Measurements from ENCODE around the gene HES6.
"Not testable (repeated sequence)": the region's sequence is repeated elsewhere in the genome, so short reads cannot be mapped to it uniquely, and the experiment has no call there.

Gene HES6

DNA sequence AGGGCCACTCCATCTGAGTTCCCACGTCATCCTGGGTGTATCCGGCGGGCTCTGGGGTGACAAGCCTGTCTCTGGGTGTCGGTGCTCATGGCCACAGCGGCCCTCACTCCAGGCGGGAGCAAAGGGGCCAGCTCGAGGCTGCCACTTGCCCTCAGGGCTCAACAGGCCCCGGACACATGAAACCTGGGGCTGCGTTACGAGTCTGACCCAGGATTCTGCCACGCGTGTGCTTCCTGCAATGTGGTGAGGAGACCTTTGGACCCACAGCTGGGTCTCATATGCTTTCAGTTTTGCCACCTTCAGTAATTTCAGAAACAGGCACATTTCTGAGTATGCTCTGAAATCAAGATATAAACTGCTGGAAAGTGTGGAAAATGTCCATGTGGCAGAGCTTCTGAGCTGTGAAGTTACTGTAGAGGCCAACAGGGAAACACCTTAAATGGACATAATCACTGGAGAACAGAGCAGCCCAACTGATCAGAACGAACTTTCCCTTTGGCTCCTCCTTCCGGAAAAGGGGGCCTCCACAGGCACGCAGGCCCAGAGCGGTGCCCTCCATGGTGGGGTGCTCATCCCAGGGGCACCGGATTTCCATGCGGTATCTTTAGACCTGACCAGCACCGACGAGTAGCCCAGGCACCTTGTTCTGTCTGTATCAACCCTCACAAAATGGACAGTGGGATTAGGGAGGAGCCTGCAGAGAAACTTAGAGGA, 34.5 kb upstream of the HES6 start:
- DNase-seq (ENCODE audit: low read depth in 2 of 2, low spot score in 1 of 2), result no peak

DNA sequence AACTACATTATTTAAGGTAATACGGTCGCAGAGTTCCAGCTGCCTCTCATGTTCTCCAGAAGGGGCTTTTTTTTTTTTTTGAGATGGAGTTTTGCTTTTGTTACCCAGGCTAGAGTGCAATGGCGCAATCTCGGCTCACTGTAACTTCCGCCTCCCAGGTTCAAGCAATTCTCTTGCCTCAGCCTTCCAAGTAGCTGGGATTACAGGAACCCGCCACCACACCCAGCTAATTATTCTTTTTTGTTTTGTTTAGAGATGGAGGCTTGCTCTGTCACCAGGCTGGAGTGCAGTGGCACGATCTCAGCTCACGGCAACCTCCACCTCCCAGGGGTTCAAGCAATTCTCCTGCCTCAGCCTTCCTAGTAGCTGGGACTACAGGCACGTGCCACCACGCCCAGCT, 33.6 kb upstream of the HES6 start:
- DNase-seq (ENCODE audit: low read depth in 2 of 2, low spot score in 1 of 2), result not testable (repeated sequence)

DNA sequence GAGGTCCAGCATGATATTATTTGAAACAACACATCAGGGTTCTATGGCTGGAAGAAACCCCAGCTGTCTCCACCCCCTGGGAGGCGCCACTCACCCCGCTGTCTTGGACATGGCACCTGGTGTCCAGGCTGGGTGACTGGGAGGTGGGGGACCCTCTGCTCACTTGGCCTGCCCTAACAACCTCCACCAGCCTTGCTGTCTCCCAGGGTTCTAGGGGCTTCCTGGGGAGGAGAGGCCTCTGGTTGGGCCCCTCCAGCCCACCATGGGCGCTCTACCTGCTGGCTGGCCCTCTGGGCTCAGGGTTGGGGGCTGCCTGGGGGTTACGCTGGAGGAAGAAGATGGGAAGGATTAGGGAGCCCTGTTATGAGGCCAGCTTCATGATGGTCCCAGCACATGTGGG, 32.3 kb upstream of the HES6 start:
- DNase-seq (ENCODE audit: low read depth in 2 of 2, low spot score in 1 of 2), result no peak

DNA sequence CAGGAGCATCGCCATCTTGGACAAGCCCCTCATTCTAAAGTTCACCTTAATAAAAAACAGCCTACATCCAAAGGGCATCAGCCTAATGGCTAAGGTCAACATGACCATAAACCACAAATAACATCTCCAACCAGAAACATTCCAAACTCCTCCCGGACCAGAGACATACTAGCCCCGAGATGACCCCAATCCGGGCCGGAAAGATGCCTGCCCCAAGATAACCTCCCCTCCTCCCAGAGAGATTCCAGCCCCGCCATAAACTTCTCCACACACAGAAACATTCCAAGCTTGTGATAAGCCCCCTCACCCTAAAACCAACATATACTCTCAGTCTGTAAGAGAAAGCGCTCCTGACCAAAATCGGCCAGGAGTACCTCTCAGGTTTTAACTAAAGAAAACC, 31.8 kb upstream of the HES6 start:
- not testable (repeated sequence) for DNase-seq (ENCODE audit: low read depth in 2 of 2, low spot score in 1 of 2)

DNA sequence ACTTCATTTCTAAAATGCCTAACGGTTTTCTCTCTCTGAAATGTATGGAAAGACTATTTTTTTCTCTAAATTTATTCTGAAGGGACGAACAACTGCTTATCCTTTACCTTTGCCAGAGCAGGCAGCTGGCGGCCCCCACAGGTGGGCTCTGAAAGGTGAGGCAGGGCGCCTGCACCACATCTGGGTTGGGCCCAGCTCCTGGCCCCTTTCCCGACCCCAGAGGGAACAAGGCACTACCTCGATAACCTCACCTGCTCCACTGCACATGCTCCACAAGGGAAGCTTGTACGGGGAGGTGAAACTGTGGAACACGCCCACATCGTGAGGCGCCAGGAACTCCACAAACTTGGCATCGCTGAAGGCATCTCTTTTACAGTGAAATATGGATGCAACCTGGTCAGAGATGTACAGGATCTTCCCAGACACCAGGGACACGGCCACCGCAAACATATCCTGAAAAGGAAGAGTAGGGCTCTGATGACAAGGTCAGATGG, 31.3 kb upstream of the HES6 start:
- no peak for DNase-seq (ENCODE audit: low read depth in 2 of 2, low spot score in 1 of 2)

DNA sequence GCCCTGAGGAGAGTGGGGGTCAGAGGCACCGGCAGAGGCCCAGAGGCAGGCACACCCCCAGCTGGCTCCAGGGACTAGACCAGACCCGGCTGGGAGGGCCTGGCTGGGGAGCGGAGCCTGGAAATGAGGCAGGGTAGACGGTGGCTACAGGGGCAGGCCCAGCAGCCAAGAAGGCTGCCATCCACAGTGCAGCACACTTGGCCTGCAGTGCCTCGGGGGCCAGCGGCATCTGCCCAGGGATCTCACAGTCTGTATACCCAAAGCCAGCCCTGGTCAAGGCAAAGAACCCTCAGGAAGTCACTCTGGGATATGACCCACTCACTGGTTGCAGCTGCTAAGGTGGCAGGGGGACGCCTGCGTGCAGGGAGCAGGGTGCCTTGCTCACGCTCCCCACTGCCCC, 30.8 kb upstream of the HES6 start:
- no peak for DNase-seq (ENCODE audit: low read depth in 2 of 2, low spot score in 1 of 2)

DNA sequence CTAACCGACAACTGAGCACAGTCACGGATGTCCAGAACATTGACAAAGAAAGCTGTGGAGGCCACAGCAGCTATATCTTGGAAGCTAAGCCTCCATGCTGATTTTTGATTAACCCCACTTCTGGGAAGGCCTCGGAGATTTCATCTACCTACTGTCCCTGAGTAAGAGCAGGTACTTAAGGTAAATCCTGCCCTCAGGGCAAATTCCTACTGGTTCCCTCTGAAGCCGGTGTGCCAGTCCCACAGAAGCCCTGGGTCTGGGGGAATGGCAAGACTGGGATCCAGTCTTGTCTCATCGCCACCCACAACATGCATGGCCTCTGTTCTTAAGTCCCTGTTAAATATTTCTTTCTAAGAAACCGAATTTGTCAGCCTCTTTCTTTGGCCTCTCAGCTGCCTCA, 29.9 kb upstream of the HES6 start:
- no peak for DNase-seq (ENCODE audit: low read depth in 2 of 2, low spot score in 1 of 2)

DNA sequence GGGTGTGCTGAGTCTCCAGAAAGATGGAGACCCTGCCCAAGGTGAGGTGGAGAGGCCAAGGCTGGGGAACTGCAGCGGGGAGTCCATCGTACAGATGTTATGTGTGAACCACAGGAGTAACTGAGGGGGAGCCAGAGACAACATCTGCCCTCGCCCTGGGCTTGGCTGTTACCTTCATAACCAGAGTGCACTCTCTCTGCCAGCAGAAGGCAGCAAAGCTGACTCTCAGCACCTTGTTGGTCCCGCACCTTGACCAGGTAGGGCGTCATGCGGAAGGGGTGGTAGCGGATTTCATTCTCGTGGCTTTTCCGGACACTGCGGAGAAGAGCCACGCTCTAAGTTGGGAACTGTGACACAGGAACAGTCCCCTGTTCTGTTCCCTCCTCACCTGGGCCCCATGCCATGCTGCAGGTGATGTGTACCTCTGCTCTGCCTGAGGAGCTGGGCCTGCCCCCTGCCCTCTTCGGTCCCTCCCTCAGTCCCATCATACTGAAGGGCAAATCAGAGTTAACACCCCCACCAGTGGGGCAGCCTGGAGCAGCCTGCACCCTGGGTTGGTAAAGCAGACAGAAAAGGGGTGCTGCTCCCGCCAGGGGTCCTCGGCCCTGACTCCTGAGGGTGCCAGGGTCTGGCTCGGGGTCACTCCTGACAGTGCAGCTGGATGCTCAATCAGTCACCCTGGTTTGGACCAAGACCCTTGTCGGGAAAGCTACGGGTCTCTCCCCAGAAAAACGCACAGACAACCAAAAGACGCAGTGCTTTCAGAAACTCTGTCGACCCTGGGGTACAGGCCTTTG, 28.2 kb upstream of the HES6 start:
- DNase-seq (ENCODE audit: low read depth in 2 of 2, low spot score in 1 of 2), result no peak

DNA sequence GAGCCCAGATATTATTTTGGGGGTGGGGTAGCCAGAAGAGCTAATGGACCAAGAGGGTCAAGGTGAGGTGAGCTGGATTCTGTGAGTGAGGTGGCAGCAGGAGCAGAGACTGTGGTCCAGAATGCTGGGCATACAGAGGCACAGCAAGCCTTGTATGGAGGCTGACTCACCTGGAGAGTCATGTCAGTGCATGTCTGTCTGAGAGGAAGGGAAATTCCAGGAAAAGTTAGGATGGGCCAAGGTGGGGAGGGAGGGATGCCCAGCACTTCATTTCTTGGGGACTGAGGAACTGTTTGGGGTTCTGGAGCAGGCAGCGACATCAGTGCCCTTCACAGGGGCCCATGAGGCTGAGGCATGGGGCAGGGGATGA, 27.5 kb upstream of the HES6 start:
- DNase-seq (ENCODE audit: low read depth in 2 of 2, low spot score in 1 of 2), result no peak

DNA sequence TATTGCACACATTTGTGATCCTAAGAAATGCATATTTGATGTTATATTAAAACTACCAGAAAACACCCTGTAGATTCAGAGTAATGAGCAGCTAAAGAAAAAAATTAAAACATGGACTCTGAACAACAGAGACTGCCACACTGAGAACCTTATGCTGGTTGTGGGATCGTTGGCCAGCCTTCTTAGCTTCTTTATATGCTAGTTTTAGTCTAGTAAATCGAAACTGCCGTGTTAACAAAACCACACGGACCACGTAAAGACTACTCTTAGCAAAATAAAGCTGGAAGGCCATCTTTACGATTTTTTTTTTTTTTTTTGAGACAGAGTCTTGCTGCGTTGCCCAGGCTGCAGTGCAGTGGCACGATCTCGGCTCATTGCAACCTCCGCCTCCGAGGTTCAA, 25.8 kb upstream of the HES6 start:
- no peak for DNase-seq (ENCODE audit: low read depth in 2 of 2, low spot score in 1 of 2)

DNA sequence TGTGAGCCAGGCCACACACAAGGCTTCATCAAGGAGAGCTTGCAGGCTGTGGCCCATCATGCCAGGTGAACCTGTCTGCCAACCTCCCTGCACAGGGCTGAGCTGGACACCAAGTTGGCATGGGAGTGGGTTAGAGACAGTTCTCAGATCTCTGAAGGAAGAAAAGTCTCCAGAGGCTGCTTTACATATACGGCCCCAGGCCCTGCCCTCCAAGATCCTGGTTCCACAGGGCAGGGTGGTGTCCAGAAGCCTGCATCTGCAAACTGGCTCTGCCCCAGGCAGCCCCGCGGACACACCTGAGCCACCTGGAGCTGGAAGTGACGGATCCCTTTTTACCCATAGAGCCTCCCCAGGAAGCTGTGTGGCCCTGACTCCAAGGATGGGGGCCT, 24.2 kb upstream of the HES6 start:
- DNase-seq (ENCODE audit: low read depth in 2 of 2, low spot score in 1 of 2), result no peak

DNA sequence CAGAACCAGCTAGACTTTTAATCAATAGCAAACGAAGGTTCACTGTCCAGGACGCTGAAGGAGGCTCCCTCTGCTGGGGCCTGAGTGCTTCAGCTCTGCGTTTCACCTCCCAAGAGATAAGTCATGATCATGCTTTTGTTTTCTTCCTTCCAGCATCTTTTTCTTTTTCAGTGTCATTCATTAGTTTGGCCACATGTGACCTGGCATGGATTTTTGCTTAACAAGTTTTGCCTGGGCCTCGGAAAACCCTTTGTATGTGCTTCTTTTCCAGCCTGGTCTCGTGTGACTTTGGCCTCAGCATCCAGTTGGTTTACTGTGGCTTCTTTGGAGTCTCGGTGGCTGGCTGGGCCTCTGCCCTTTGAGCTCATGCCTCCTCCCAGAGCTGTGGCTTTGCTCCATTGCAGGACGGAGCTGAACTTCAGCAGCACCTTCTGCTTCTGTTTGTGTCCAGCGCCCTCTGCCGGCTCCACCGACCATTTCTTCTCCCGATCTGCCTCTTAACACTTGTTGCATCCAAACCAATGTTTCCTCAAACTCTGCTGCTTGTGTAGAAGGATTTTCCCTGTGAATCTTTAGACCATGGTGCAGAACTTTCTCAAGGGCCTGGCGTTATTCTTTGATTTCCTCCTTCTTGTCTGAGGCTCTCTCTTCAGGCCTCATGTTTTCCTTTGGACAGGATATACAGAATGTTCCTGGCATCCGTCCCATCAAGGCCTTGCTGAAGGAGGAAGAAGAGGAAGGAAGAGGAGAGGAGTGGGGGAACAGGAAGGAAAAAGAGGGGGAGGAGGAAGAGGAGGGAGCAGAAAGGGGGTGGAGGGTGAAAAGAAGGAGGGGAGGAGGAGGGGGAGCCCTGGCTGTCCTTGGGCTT, 23.6 kb upstream of the HES6 start:
- peak in 1 of 2 donors; percentile 40 for DNase-seq (ENCODE audit: low read depth in 2 of 2, low spot score in 1 of 2)

DNA sequence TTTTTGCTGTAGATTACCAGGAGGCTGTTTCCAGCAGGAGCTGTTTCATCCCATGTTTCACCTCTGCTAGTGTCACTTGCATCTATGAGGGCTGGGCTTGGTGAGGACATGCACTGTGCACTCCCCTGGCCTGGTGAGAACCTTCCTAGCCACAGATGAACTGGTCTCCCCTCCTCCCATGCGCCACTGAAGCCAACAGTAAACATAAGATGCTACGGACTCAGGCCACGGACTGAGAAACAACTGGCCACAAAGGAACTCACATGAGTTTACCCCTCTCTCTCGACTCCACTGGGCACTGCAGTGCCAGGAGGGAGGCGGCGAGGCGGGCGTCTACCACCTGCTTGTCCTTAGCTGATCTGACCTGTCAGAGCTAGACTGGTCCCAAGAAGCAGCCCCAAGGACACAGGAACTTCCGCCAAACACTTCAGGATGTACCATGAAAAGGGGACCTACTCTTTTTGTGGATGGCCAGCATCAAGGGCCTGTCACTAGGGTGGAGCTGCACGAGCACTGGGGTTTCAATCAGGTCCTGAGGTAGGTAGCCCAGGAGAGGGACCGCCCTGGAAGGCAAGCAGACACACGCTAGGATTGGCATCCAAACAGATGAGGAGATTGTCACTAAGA, 22.8 kb upstream of the HES6 start:
- DNase-seq (ENCODE audit: low read depth in 2 of 2, low spot score in 1 of 2), result no peak

DNA sequence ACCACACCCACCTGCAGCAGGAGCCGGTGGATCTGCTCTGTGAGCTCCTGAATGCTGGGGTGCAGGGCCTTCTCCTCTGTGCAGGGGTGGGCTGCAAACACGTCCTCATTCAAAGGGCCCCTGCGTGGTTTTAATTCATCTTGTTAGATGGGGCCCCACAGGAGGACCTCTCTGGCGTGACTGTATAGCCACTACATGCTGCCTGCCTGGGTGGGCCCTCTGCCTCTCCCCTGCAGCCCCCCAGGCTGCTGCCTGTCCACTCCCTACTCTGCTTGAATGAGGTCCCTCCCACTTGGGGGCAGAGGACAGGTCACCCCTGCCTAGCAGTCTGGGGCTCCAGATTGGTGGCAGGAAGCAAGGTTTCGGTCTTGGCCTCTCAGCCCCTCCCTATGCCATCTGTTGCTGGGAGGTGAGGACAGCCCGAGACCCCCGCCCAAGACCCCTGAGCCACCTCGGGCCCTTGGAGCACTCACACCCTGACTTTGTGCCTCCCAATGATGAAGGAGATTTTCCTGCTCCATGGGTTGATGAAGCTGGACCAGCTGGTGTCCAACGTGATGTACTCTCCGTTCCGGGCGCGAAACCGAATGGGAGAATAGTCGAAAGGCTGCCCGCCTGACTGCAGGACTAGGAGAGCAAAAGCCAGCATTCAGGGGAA, 22.0 kb upstream of the HES6 start:
- no peak for DNase-seq (ENCODE audit: low read depth in 2 of 2, low spot score in 1 of 2)

DNA sequence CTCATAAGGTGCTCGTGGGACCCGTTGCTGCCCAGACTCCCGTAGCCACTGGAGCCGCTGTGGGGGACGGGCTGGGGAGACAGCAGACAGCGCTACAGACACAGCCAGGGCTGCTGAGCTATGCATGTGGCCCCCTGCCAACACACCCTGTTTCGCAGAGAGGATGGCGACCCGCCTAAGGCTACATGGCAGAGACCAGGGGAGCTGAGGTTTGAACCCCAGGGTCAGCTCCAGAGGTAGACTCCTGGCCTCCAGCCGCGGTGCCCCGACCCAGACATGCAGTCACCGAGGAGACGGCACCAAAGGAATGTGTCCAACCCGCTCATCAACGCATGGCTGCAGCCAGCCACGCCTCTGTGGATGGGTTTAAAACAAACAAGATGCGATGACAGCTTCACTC, 21.0 kb upstream of the HES6 start:
- DNase-seq (ENCODE audit: low read depth in 2 of 2, low spot score in 1 of 2), result no peak

DNA sequence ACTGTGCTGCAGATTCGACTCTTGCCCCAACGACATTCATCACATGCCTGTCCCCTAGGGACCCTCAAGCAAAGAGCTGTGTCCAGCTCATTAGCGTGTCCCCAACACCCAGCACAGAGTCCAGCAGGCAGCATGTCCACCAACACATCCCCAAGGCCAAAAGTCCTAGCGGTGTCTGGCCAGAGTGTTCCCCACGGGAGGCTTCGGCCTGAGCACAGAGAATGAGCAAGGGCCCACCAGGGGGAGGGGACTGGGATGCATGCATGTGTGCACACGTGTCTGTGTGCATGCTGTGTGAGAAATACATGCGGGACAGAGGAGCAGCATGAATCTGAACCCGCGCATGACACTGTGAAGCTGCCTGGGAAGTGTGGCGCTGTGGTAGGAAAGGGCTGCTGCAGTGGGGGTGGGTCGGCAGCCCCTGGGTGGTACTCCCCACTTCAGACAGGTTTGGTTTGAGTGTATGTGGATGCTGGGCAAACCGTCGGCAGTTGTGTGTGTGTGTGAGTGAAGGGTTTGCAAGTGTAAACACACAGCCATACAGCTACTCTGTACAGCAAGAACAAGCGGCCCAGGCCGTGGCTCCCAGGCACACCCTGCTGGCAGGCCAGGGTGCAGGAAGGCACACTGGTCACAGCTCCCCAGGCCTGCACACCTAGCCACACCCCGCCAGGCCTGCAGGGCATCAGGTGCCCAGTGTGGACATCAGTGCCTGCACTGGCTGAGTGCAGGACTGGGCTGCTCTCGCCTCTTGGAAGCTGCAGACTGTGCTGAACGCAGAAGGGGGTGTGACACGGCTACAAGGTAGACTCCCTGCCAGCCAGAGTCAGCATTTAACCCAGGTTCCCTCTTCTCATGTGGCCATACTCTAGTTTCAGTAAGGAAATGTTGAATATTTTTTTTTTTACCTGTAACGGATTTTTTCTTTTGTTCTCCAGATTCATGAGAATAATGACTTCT, 19.5 kb upstream of the HES6 start:
- DNase-seq (ENCODE audit: low read depth in 2 of 2, low spot score in 1 of 2), result no peak

DNA sequence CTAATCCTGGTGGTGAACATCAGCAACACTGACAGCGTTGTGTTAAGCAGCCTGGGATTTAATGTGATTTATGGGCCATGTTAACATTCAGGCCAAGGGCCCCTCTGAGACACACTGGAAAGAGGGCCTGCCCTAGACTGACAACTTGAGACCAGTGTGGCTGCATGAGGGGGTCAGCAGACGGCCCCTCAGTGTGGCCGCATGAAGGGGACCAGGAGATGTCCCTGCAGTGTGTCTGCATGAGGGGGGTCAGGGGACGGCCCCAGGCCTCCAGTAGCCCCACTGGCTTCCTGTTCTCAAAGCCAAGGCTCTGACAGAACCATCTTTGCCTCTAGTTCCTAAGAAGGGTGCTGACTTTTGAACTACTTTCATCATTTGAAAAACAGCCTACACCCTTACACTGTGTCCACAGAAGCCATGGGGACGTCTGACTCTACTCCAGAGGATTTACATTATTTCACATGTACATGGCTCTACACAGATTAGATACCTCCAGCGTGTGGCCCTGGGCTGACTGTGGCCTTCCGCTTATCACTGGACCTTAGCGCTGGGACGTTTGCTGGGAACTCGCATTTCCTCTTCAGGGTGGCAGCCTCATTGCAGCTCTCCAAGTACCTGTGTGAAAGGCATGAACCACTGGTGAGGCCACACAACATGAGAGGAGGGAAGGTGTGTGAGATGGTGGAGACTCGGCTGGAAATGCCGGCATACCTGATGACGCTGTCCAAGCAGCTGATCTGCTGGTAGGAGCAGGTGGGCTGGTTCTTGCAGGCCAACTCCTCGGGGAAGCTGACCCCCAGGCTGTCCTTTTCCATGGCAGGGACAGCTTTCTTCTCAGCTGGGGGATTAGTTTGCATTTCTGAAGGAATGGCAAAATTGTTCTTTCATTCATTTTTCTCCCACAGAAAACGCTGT, 18.2 kb upstream of the HES6 start:
- no peak for DNase-seq (ENCODE audit: low read depth in 2 of 2, low spot score in 1 of 2)

DNA sequence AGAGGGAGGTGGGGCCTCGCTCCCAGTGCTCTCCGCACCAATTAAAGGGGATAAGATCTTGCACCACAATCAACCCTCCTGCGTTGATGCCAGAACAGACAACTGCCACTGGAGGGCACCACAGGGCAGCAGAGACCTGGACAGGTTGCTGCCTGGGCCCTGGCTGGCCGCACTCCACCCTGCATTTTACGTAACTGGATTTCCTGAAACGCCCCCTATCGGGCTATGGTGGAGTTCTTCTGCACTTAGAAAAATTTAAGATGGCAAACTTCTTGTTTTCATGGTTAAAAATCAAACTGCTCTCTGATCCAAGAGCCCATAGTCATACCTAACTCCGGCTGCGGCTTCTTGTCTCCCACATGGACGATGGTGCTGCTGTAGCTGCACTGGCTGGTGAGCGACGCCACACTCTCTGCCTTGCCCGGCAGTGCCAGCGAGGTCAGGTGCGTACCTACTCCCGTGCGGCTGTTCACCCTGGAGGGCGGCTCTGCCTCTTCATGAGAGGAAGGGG, 16.8 kb upstream of the HES6 start:
- peak; percentile 24 to 45 for DNase-seq (ENCODE audit: low read depth in 2 of 2, low spot score in 1 of 2)
